ENCODE results near the gene FAM90A26.
"Not testable (repeated sequence)": the region's sequence is repeated elsewhere in the genome, so short reads cannot be mapped to it uniquely, and the experiment has no call there.

FAM90A26 gene

DNA sequence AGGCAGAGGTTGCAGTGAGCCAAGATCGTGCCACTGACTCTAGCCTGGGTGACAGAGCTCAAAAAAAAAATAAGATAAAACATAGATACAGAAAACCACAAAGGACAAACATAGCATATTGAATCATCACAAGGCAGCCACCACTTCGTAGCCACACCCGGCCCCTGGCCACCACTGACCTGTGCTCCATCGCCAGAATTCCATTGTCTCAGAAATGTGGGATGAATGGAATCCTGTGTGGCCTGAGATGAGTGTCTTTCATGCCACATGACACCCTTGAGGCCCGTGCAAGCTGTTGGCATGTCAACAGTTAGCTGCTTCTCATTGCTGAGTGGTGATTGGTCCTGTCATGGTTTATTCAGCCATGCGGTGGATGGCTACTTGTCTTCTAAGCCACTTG is 10.2 kb upstream of the FAM90A26 start:
- not testable (repeated sequence) for DNase-seq

GRCh38 chr4:9165990-9166389 is 4.2 kb upstream of the FAM90A26 start:
- DNase-seq = not testable (repeated sequence)

GRCh38 chr4:9210357-9210756 is 40.1 kb downstream of the FAM90A26 start, which contains the start of gene USP17L10:
Gene USP17L10 (plus strand): TSS chr4:9210657. CDS start chr4:9210657, 0 bp downstream.
- not testable (repeated sequence) for DNase-seq

GRCh38 chr4:9214701-9215100 is 44.5 kb downstream of the FAM90A26 start:
- DNase-seq = not testable (repeated sequence)

DNA sequence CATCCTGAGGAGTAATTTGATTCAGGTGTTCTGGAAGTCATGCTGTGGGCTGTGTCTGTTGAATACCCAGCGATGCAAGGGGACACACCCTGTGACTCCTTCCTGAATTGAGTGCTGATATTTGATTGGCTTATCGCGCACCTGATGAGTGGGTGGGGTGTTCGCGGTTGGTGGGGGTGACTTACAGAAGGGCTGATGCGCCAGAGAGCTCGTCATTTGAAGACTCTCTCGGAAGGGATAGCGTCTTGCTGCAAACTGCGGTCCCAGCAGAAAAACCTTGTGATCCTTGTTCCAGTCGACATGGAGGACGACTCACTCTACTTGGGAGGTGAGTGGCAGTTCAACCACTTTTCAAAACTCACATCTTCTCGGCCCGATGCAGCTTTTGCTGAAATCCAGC is 44.9 kb downstream of the FAM90A26 start, which contains the start of gene USP17L11:
TSS of gene USP17L11 (plus strand) at position 301 of the 400 bp plus-strand sequence. CDS start at position 301, 0 bp downstream.
- DNase-seq = not testable (repeated sequence)

- not testable (repeated sequence) for DNase-seq
These were observed 49.6 kb downstream of the FAM90A26 start, which contains the start of gene USP17L12 for GRCh38 chr4:9219852-9220251. Gene USP17L12 (plus strand): TSS chr4:9220152. CDS start chr4:9220152, 0 bp downstream.

- DNase-seq = not testable (repeated sequence)
These were observed 54.4 kb downstream of the FAM90A26 start, which contains the start of gene USP17L13 for GRCh38 chr4:9224596-9224995. Gene USP17L13 (plus strand): TSS chr4:9224896. CDS start chr4:9224896, 0 bp downstream.
